Adipocyte (in vitro differentiated cells): Measurements from ENCODE around the gene STS.
A peak's percentile ranks its signal among the peaks of the same experiment; 100 is the strongest.

ENCODE experiments used
- DNase-seq: peaks from one replicate; pipeline ENCODE4 v3.0.0-alpha.2; 2015; ENCODE audit warnings: low read depth
- H3K27me3 ChIP-seq: replicated peaks from 2 replicates; pipeline ENCODE4 v1.7.0; 2013; ENCODE audit warnings: mild to moderate bottlenecking, low read length, moderate library complexity; ENCODE audit not compliant: control insufficient read depth, insufficient read depth
- H3K36me3 ChIP-seq: 2 replicates; pipeline ENCODE4 v1.7.0; 2013; ENCODE audit warnings: low read length, mild to moderate bottlenecking, moderate library complexity; ENCODE audit not compliant: control insufficient read depth, insufficient read depth, severe bottlenecking
- H3K4me1 ChIP-seq: 2 replicates; pipeline ENCODE4 v1.7.0; 2013; ENCODE audit warnings: mild to moderate bottlenecking, low read length, moderate library complexity; ENCODE audit not compliant: control insufficient read depth, insufficient read depth
- H3K4me3 ChIP-seq: 2 replicates; pipeline ENCODE4 v1.7.0; 2013; ENCODE audit warnings: mild to moderate bottlenecking, low read length, moderate library complexity
- H3K9ac ChIP-seq: 2 replicates; pipeline ENCODE4 v1.7.0; 2013; ENCODE audit warnings: mild to moderate bottlenecking, low read length, moderate library complexity
- H3K9me3 ChIP-seq: 2 replicates; pipeline ENCODE4 v1.7.0; 2013; ENCODE audit warnings: mild to moderate bottlenecking, low read length, moderate library complexity; ENCODE audit not compliant: control insufficient read depth

Gene STS

GRCh38 chrX:7147413-7147977 lies at the start of gene STS:
Gene STS (plus strand): TSS chrX:7147712. CDS start chrX:7253200, 105,488 bp downstream.
- DNase-seq = peak; percentile 77
- peak within 1 kb of the TSS; percentile 95 for H3K9ac ChIP-seq
- no peaks in the 10 kb centered on the region for H3K36me3 ChIP-seq
- peaks cover 14% of the 10 kb centered on the region for H3K4me1 ChIP-seq
- H3K27me3 ChIP-seq = no peaks in the 10 kb centered on the region
- H3K4me3 ChIP-seq = peak within 1 kb of the TSS; percentile 89
- no peaks in the 10 kb centered on the region for H3K9me3 ChIP-seq

- H3K9ac ChIP-seq = no peak overlapping the region
- peaks cover 5% of the 10 kb centered on the region for H3K9me3 ChIP-seq
- peaks cover 24% of the 10 kb centered on the region for H3K36me3 ChIP-seq
- no peaks in the 10 kb centered on the region for H3K27me3 ChIP-seq
- DNase-seq = no peak
- no peak overlapping the region for H3K4me3 ChIP-seq
- no peaks in the 10 kb centered on the region for H3K4me1 ChIP-seq
These were observed 47.5 kb upstream of the STS start for GRCh38 chrX:7100022-7100421.

GRCh38 chrX:7102119-7102518 lies 45.4 kb upstream of the STS start:
- Histone ChIP-seq H3K27me3 (no peaks in the 10 kb centered on the region), H3K4me1 (no peaks in the 10 kb centered on the region), H3K4me3 (no peak overlapping the region), H3K36me3 (peaks cover 27% of the 10 kb centered on the region), H3K9me3 (peaks cover 5% of the 10 kb centered on the region), H3K9ac (no peak overlapping the region)
- DNase-seq = no peak

- peaks cover 5% of the 10 kb centered on the region for H3K9me3 ChIP-seq
- H3K36me3 ChIP-seq = peaks cover 24% of the 10 kb centered on the region
- no peaks in the 10 kb centered on the region for H3K4me1 ChIP-seq
- no peak overlapping the region for H3K9ac ChIP-seq
- H3K4me3 ChIP-seq = no peak overlapping the region
- no peak for DNase-seq
- H3K27me3 ChIP-seq = no peaks in the 10 kb centered on the region
These were observed 40.9 kb upstream of the STS start for GRCh38 chrX:7106649-7107048.

GRCh38 chrX:7108030-7108429 lies 39.5 kb upstream of the STS start:
- no peak for DNase-seq
- no peaks in the 10 kb centered on the region for H3K27me3 ChIP-seq

GRCh38 chrX:7109049-7109531 lies 38.4 kb upstream of the STS start:
- Histone ChIP-seq H3K9me3 (no peaks in the 10 kb centered on the region), H3K4me1 (no peaks in the 10 kb centered on the region), H3K9ac (no peak overlapping the region), H3K36me3 (peaks cover 11% of the 10 kb centered on the region), H3K27me3 (no peaks in the 10 kb centered on the region), H3K4me3 (no peak overlapping the region)
- no peak for DNase-seq

More at GRCh38 chrX:7108030-7108429, 39.5 kb upstream of the STS start:
- Histone ChIP-seq H3K4me1 (no peaks in the 10 kb centered on the region), H3K4me3 (no peak overlapping the region), H3K9me3 (peaks cover 3% of the 10 kb centered on the region), H3K36me3 (peaks cover 21% of the 10 kb centered on the region), H3K9ac (no peak overlapping the region)

GRCh38 chrX:7109838-7110793 lies 37.4 kb upstream of the STS start:
- Histone ChIP-seq H3K4me3 (no peak overlapping the region), H3K9ac (no peak overlapping the region), H3K4me1 (peaks cover 3% of the 10 kb centered on the region), H3K27me3 (no peaks in the 10 kb centered on the region), H3K36me3 (peaks cover 4% of the 10 kb centered on the region), H3K9me3 (no peaks in the 10 kb centered on the region)
- no peak for DNase-seq

GRCh38 chrX:7110821-7111276 lies 36.7 kb upstream of the STS start:
- DNase-seq = no peak
- peaks cover 10% of the 10 kb centered on the region for H3K4me1 ChIP-seq

GRCh38 chrX:7111518-7111917 lies 36.0 kb upstream of the STS start:
- Histone ChIP-seq H3K4me1 (peaks cover 14% of the 10 kb centered on the region), H3K9ac (no peak overlapping the region), H3K27me3 (no peaks in the 10 kb centered on the region), H3K9me3 (no peaks in the 10 kb centered on the region), H3K4me3 (no peak overlapping the region), H3K36me3 (peaks cover 4% of the 10 kb centered on the region)
- DNase-seq = no peak

More at GRCh38 chrX:7110821-7111276, 36.7 kb upstream of the STS start:
- Histone ChIP-seq H3K4me3 (no peak overlapping the region), H3K27me3 (no peaks in the 10 kb centered on the region), H3K36me3 (peaks cover 4% of the 10 kb centered on the region), H3K9me3 (no peaks in the 10 kb centered on the region), H3K9ac (no peak overlapping the region)

GRCh38 chrX:7112071-7112470 lies 35.4 kb upstream of the STS start:
- no peak for DNase-seq
- Histone ChIP-seq H3K9me3 (no peaks in the 10 kb centered on the region), H3K36me3 (peaks cover 2% of the 10 kb centered on the region), H3K9ac (no peak overlapping the region), H3K4me1 (peaks cover 19% of the 10 kb centered on the region), H3K4me3 (no peak overlapping the region), H3K27me3 (no peaks in the 10 kb centered on the region)

- H3K4me1 ChIP-seq = peaks cover 37% of the 10 kb centered on the region
- H3K9ac ChIP-seq = no peak overlapping the region
- no peaks in the 10 kb centered on the region for H3K36me3 ChIP-seq
- H3K27me3 ChIP-seq = no peaks in the 10 kb centered on the region
- DNase-seq = no peak
- no peaks in the 10 kb centered on the region for H3K9me3 ChIP-seq
- no peak overlapping the region for H3K4me3 ChIP-seq
These were observed 32.0 kb upstream of the STS start for GRCh38 chrX:7115557-7115956.
